Ovary (tissue), 9 donors: Measurements from ENCODE around the gene ABCA13. TPM values are rescaled to one million over a fixed set of nuclear protein-coding genes. Genes with fewer than 3 reads are reported as not detected.
A peak's percentile ranks its signal among the peaks of the same experiment; 100 is the strongest.

ENCODE experiments used
- DNase-seq, 5 donors: peaks; one replicate each; pipeline ENCODE4 v3.0.0-alpha.2; 2019 to 2020
- H3K27ac ChIP-seq, 2 donors: fragments of 200-600 bp; one replicate each; pipeline versions ENCODE4 v1.5.1 to v1.8.0; 2019 to 2022
- H3K27me3 ChIP-seq: fragments of 200-600 bp; one replicate; pipeline ENCODE4 v1.8.0; 2022
- H3K36me3 ChIP-seq: fragments of 200-600 bp; sonication (generic); one replicate; pipeline ENCODE4 v1.5.1; 2019
- H3K4me1 ChIP-seq: one replicate; pipeline ENCODE4 v1.8.1; 2013; ENCODE audit warnings: mild to moderate bottlenecking, moderate library complexity; ENCODE audit not compliant: insufficient read depth
- H3K4me3 ChIP-seq: fragments of 200-600 bp; sonication (generic); one replicate; pipeline ENCODE4 v1.5.1; 2017
- H3K9me3 ChIP-seq, 2 donors: fragments of 200-600 bp in 1 of 2; sonication (generic) in 1 of 2; one replicate each; pipeline versions ENCODE4 v1.5.1 to v1.8.1; 2013 to 2019; ENCODE audit warnings: mild to moderate bottlenecking in 1 of 2, moderate library complexity in 1 of 2
- CTCF ChIP-seq, 3 donors: fragments of 450-650 bp in 2 of 3; fragments of 200-600 bp in 1 of 3; IDR thresholded peaks; one replicate each; pipeline versions ENCODE4 v1.5.1 to v1.8.0; 2016 to 2022; ENCODE audit warnings: antibody characterized with exemption in 3 of 3, mild to moderate bottlenecking in 1 of 3
- EP300 ChIP-seq: sonication (generic); formaldehyde crosslinking; IDR thresholded peaks from one replicate; pipeline ENCODE4 v1.6.1; 2017; ENCODE audit warnings: antibody characterized with exemption
- POLR2A ChIP-seq: fragments of 450-650 bp; IDR thresholded peaks from one replicate; pipeline ENCODE4 v1.6.1; 2017; ENCODE audit warnings: antibody characterized with exemption, mild to moderate bottlenecking, moderate library complexity
- WGBS, 3 donors: extraction: QIAGEN DNeasy Blood & Tissue Kit in 1 of 3; methylation state at CpG; one replicate each; pipeline versions ENCODE4 v1.1.5 to v1.1.7; 2013 to 2017; 5-methylcytosine and 5-hydroxymethylcytosine counted together
- intact Hi-C, 4 donors: fragments of 100-400 bp; cut with DNase I; formaldehyde crosslinking; loops; one replicate each; pipeline versions ENCODE4 v1.11.0 to v1.15.1; 2022 to 2023
- polyA plus RNA-seq, 2 donors: library from polyadenylated mRNA; stranded (reverse); fragments of 200-250 nt in 1 of 2; fragments of 350-450 nt in 1 of 2; fragmentation: Illumina TruSeq in 1 of 2; extraction: RNeasy Lipid Tissue Mini Kit (QIAGEN cat#74804) in 1 of 2; gene quantifications; one replicate each; pipeline ENCODE4 v1.2.3, GENCODE V29; 2013 to 2014
- total RNA-seq, 7 donors: library from RNA; depleted of rRNA in 2 of 7; stranded (reverse); fragments of >200 nt in 2 of 7; fragmentation: NEBNext Ultra II Directional in 3 of 7; extraction: Animal tissue kit (Norgen Biotek cat#: 25700) in 3 of 7; gene quantifications; one replicate each; pipeline versions ENCODE4 v1.1.0 to v1.2.4, GENCODE V29; 2016 to 2023
- donor health status: DM: no; HTN: no; CAD: no; lungs with moderate emphysema.
- donor health status: DM: no; HTN: no; CAD: no.
- donor health status: Bipolar disorder and iron deficiency.
- donor health status: DM: yes; HTN: yes; CAD: no.
- donor health status: DM: no; HTN: no; CAD: no.
- donor health status: DM: yes; HTN: yes; CAD: no.

The ABCA13 gene
- total and polyA plus RNA-seq, 9 donors, result 0.02 to 4.1 (median 0.20) TPM

GRCh38 chr7:48376263-48376662 is 205.0 kb downstream of the ABCA13 start:
- Histone ChIP-seq H3K27me3 (no peaks in the 10 kb centered on the region), H3K4me3 (no peak overlapping the region), H3K36me3 (no peaks in the 10 kb centered on the region), H3K4me1 (no peaks in the 10 kb centered on the region), H3K27ac (no peak overlapping the region), H3K9me3 (no peaks in the 10 kb centered on the region)
- intact Hi-C loops, result no loop called here
- peak in 2 of 5 donors; percentile 45 to 62 for DNase-seq
- TF ChIP-seq EP300 (no peak), CTCF (IDR thresholded peaks at IDR 0.05) (no peak), POLR2A (no peak)

- intact Hi-C loops, result loop anchor here in 1 of 4 donors (5.0 kb wide), 1 partner anchor 544 kb away; no protein-coding TSS in a partner anchor
- TF ChIP-seq CTCF (IDR thresholded peaks at IDR 0.05) (no peak), POLR2A (no peak), EP300 (no peak)
- no peak for DNase-seq
- Histone ChIP-seq H3K27ac (no peak overlapping the region), H3K4me3 (no peak overlapping the region), H3K4me1 (no peaks in the 10 kb centered on the region), H3K27me3 (no peaks in the 10 kb centered on the region), H3K36me3 (no peaks in the 10 kb centered on the region), H3K9me3 (no peaks in the 10 kb centered on the region)
- 78 to 82% (median 80%) methylated on average over 1 of the region's 1 CpG for WGBS, 3 donors
Measured at GRCh38 chr7:48380921-48381320, 209.7 kb downstream of the ABCA13 start.

- no peaks in the 10 kb centered on the region for H3K4me1 ChIP-seq
- intact Hi-C loops, result loop anchor here in 1 of 4 donors (5.0 kb wide), 1 partner anchor 544 kb away; no protein-coding TSS in a partner anchor
- H3K27ac ChIP-seq, result no peak overlapping the region
- no peak for DNase-seq
- WGBS, 3 donors, result 89 to 90% (median 89%) methylated on average over 8 of the region's 8 CpGs
- TF ChIP-seq CTCF (IDR thresholded peaks at IDR 0.05) (no peak), EP300 (no peak), POLR2A (no peak)
- no peaks in the 10 kb centered on the region for H3K9me3 ChIP-seq
- no peak overlapping the region for H3K4me3 ChIP-seq
- no peaks in the 10 kb centered on the region for H3K27me3 ChIP-seq
- no peaks in the 10 kb centered on the region for H3K36me3 ChIP-seq
Measured at GRCh38 chr7:48381571-48381970, 210.3 kb downstream of the ABCA13 start.

GRCh38 chr7:48384180-48384752 is 213.0 kb downstream of the ABCA13 start:
- TF ChIP-seq CTCF (IDR thresholded peaks at IDR 0.05) (no peak), EP300 (no peak), POLR2A (no peak)
- Histone ChIP-seq H3K4me3 (no peak overlapping the region), H3K27ac (no peak overlapping the region), H3K4me1 (no peaks in the 10 kb centered on the region), H3K36me3 (no peaks in the 10 kb centered on the region), H3K9me3 (no peaks in the 10 kb centered on the region), H3K27me3 (no peaks in the 10 kb centered on the region)
- WGBS, 3 donors, result 84 to 95% (median 92%) methylated on average over 6 of the region's 6 CpGs
- intact Hi-C loops, result loop anchor here in 1 of 4 donors (5.0 kb wide), 1 partner anchor 547 kb away; no protein-coding TSS in a partner anchor
- no peak for DNase-seq
